CD4-positive, alpha-beta T cell (primary cell): ENCODE measurements around the gene ERC2. TPM values are rescaled to one million over a fixed set of nuclear protein-coding genes. Genes with fewer than 3 reads are reported as not detected.

Experiments used
- ATAC-seq: fragments of 200-7000 bp; cut with Tn5 transposase; one replicate; pipeline ENCODE4 v1.10.0; 2022; ENCODE audit warnings: mild to moderate bottlenecking; ENCODE audit not compliant: poor library complexity
- CTCF ChIA-PET: fragments of 350-600 bp; sonication (Branson Sonifier 250); formaldehyde crosslinking; loops from one replicate; lab custom pipeline; 2021; ENCODE audit warnings: antibody characterized with exemption, inconsistent platforms; lab: Charles Lee
- POLR2A ChIA-PET: fragments of 350-600 bp; sonication (Branson Sonifier 250); formaldehyde crosslinking; loops from one replicate; lab custom pipeline; 2021; ENCODE audit warnings: antibody characterized with exemption, inconsistent platforms; lab: Charles Lee
- DNase-seq, 14 experiments: peaks; one replicate each; pipeline ENCODE4 v3.0.0-alpha.2; 2013 to 2020; ENCODE audit warnings: mixed read lengths in 2 of 14
- H3K27ac ChIP-seq, 2 donors: one replicate each; pipeline versions ENCODE4 v1.5.1 to v1.7.0; 2013; ENCODE audit warnings: low read length in 2 of 2, low read depth in 1 of 2, mild to moderate bottlenecking in 1 of 2
- H3K27me3 ChIP-seq, 2 experiments: 1 replicate in 1 of 2; 2 replicates in 1 of 2; pipeline versions ENCODE4 v1.6.1 to v1.7.0; 2013; ENCODE audit warnings: low read length in 2 of 2, control low read depth in 1 of 2, mild to moderate bottlenecking in 1 of 2, moderate library complexity in 1 of 2; ENCODE audit not compliant: insufficient read depth in 2 of 2, control insufficient read depth in 1 of 2
- H3K36me3 ChIP-seq: one replicate; pipeline ENCODE4 v1.6.1; 2013; ENCODE audit warnings: low read length, control low read depth; ENCODE audit not compliant: insufficient read depth
- H3K4me1 ChIP-seq: one replicate; pipeline ENCODE4 v1.6.1; 2013; ENCODE audit warnings: low read length, control low read depth; ENCODE audit not compliant: insufficient read depth
- H3K4me3 ChIP-seq: one replicate; pipeline ENCODE4 v1.5.1; 2013; ENCODE audit warnings: mild to moderate bottlenecking, low read length, moderate library complexity
- H3K9me3 ChIP-seq, 2 experiments: 1 replicate in 1 of 2; 2 replicates in 1 of 2; pipeline versions ENCODE4 v1.6.1 to v1.7.0; 2013; ENCODE audit warnings: low read length in 2 of 2, mild to moderate bottlenecking in 2 of 2, control low read depth in 1 of 2, moderate library complexity in 1 of 2; ENCODE audit not compliant: control insufficient read depth in 1 of 2, insufficient read depth in 1 of 2
- H3K27ac Mint-ChIP-seq: one replicate; pipeline ENCODE4 v1.8.0; 2020; ENCODE audit warnings: mixed read lengths
- H3K27me3 Mint-ChIP-seq: one replicate; pipeline ENCODE4 v1.8.0; 2021; ENCODE audit warnings: mixed read lengths
- H3K36me3 Mint-ChIP-seq: one replicate; pipeline ENCODE4 v1.8.0; 2021; ENCODE audit warnings: low read depth, mixed read lengths
- H3K4me1 Mint-ChIP-seq: one replicate; pipeline ENCODE4 v1.8.0; 2021; ENCODE audit warnings: low read depth, mixed read lengths
- H3K4me3 Mint-ChIP-seq: one replicate; pipeline ENCODE4 v1.8.0; 2020; ENCODE audit warnings: mild to moderate bottlenecking, mixed read lengths
- H3K9me3 Mint-ChIP-seq: one replicate; pipeline ENCODE4 v1.8.0; 2020; ENCODE audit warnings: mixed read lengths
- CTCF ChIP-seq: fragments of 200-600 bp; IDR thresholded peaks from one replicate; pipeline ENCODE4 v1.8.0; 2022; ENCODE audit warnings: antibody characterized with exemption, mild to moderate bottlenecking
- intact Hi-C, 2 experiments: fragments of 100-400 bp; cut with DNase I in 1 of 2; cut with micrococcal nuclease in 1 of 2; formaldehyde crosslinking; loops; one replicate each; pipeline versions ENCODE4 v1.15.1 to v1.9.0; 2023 to 2025; cut with DNase I, micrococcal nuclease
- total RNA-seq, 174 experiments: library from RNA in 2 of 174; stranded (reverse) in 2 of 174; gene quantifications; one replicate each; pipeline ENCODE4 v1.2.3 and lab custom pipeline; 2021 to 2026

ERC2 gene
- total RNA-seq, 2 experiments from 2014 or later: not detected

DNA sequence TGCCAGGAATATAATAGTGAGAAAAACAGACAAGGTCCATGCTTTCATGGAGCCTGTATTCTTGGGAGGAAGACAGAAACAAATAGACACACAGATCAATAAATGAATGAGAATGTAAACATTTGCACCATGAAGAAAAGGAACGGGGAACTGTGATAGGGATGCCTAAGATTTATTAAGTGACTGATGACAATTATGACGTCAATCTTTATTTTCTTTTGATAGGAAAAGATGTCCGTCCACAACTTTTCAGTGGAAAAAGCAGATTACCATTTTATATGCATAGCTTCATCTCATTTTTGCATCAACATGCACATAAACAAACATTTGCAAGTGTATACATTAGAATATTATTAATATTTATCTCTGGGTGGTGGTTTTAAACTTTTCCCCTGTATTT is 953.3 kb downstream of the ERC2 start:
- Histone ChIP-seq H3K9me3 (no peaks in the 10 kb centered on the region), H3K4me3 (no peak overlapping the region), H3K36me3 (no peaks in the 10 kb centered on the region), H3K27ac (no peak overlapping the region), H3K4me1 (no peaks in the 10 kb centered on the region), H3K27me3 (no peaks in the 10 kb centered on the region)
- H3K4me3 Mint-ChIP-seq: no peak overlapping the region
- H3K27ac Mint-ChIP-seq: no peak overlapping the region
- no peaks in the 10 kb centered on the region for H3K4me1 Mint-ChIP-seq
- ChIA-PET POLR2A (no interaction called here), CTCF (no interaction called here)
- no peak for ATAC-seq
- intact Hi-C loops: no loop called here
- no peak for TF ChIP-seq CTCF
- H3K9me3 Mint-ChIP-seq: no peaks in the 10 kb centered on the region
- DNase-seq: no peak
- H3K27me3 Mint-ChIP-seq: peaks cover 4% of the 10 kb centered on the region
- H3K36me3 Mint-ChIP-seq: no peaks in the 10 kb centered on the region

DNA sequence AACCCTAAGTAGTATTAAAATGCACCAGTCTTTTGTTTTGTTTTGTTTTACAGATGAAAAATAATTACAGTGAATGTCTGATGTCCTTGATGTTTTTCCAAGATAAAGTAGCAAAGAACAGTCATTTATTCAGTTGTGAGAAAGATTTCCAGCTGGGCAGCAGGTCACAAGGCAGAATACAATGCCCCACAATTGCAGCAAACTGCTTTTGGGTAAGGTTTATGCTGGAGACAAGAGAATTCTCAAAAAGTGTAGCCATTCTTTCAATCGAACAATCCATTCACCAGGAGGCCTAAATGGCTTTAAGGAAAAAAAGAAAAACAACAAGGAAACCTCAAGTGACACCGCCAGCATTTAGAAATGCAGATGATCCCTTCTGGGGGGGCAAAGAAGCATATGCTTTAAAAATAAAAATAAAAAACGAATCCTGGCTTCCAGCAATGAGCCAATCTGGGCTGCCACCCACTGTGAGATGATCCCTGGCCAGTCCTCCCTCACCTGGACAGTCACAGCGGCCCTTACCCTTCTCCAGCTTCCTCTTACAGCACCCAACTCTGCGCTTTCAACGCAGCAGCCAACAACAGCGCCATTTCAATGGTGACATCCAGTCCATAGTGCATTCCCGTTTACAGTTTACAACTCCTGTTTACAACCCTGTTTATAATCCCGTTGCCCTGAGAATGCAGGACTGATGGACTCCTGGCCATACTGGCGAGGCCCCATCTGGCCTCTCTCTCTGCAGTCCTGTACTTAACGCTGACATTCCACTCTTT is 955.5 kb downstream of the ERC2 start:
- intact Hi-C loops: no loop called here
- no peak for TF ChIP-seq CTCF
- Histone ChIP-seq H3K27me3 (no peaks in the 10 kb centered on the region), H3K4me3 (no peak overlapping the region), H3K4me1 (no peaks in the 10 kb centered on the region), H3K9me3 (no peaks in the 10 kb centered on the region), H3K27ac (no peak overlapping the region), H3K36me3 (no peaks in the 10 kb centered on the region)
- Mint-ChIP-seq H3K27me3 (peaks cover 4% of the 10 kb centered on the region), H3K36me3 (no peaks in the 10 kb centered on the region), H3K27ac (no peak overlapping the region), H3K4me3 (no peak overlapping the region), H3K9me3 (no peaks in the 10 kb centered on the region), H3K4me1 (no peaks in the 10 kb centered on the region)
- no peak for ATAC-seq
- DNase-seq: no peak
- ChIA-PET CTCF (no interaction called here), POLR2A (no interaction called here)

- Histone ChIP-seq H3K36me3 (no peaks in the 10 kb centered on the region), H3K4me3 (no peak overlapping the region), H3K27me3 (no peaks in the 10 kb centered on the region), H3K9me3 (no peaks in the 10 kb centered on the region), H3K27ac (no peak overlapping the region), H3K4me1 (no peaks in the 10 kb centered on the region)
- no peak for TF ChIP-seq CTCF
- ChIA-PET POLR2A (no interaction called here), CTCF (no interaction called here)
- intact Hi-C loops: no loop called here
- no peaks in the 10 kb centered on the region for H3K27me3 Mint-ChIP-seq
- no peak overlapping the region for H3K4me3 Mint-ChIP-seq
- H3K27ac Mint-ChIP-seq: no peak overlapping the region
- DNase-seq (no peak), ATAC-seq (no peak)
- no peaks in the 10 kb centered on the region for H3K4me1 Mint-ChIP-seq
- H3K9me3 Mint-ChIP-seq: no peaks in the 10 kb centered on the region
- no peaks in the 10 kb centered on the region for H3K36me3 Mint-ChIP-seq
Observed at GRCh38 chr3:55511895-55512570, 956.2 kb downstream of the ERC2 start.
